ENCODE measurements around the gene CALR3.

DNA sequence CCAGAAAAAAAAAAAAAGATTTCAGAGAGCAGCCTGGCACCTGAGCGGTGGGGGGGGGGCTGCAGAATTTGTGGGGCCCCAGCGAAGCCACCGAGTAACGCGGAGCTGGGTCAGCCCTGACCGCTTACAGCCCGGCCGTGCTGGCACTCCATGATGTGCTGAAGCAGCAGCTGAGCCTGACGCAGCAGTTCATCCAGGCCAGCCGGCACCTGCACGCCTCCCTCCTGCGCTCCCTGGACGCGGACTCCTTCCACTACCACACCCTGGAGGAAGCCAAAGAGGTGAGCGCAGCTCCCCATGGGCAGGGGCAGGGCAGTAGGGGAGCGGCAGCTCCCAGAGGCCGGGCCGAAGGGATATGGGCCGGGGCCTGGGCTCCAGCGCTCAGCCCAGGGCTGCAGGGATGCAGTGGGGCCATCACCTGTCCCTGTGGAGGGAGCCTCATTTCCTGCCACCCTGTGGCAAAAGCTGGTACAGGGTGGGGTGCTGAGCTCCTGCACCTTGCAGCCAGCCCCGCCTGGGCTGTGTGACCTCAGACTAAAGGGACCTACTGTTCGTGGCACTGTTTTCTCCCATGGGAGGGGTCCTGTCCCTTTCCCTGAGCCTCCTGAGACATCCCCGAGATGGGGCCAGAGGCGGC, 18.5 kb upstream of the CALR3 start:
- TF ChIP-seq POLR2AphosphoS5 (IDR thresholded peaks at IDR 0.05; ENCODE audit: low read depth, low read length) (no peak), POLR2A (IDR thresholded peaks at IDR 0.05; ENCODE audit: low read depth, low read length) (no peak)
